ENCODE data around the gene SLC13A3.

The SLC13A3 gene

GRCh38 chr20:46626758-46627157 lies 24.5 kb downstream of the SLC13A3 start:
- Histone ChIP-seq H3K9me3 (peaks cover 13% of the 10 kb centered on the region), H3K36me3 (no peaks in the 10 kb centered on the region), H3K4me2 (no peak overlapping the region), H4K20me1 (no peaks in the 10 kb centered on the region), H3K27ac (no peak overlapping the region), H3K4me1 (no peaks in the 10 kb centered on the region), H3K4me3 (no peak overlapping the region), H3K27me3 (no peaks in the 10 kb centered on the region), H3K9ac (no peak overlapping the region)
- TF ChIP-seq Cebpa-rat (IDR thresholded peaks at IDR 0.05): no peak

GRCh38 chr20:46625875-46626373 lies 25.3 kb downstream of the SLC13A3 start:
- Histone ChIP-seq H3K36me3 (no peaks in the 10 kb centered on the region), H3K4me2 (no peak overlapping the region), H4K20me1 (no peaks in the 10 kb centered on the region), H3K9me3 (peaks cover 13% of the 10 kb centered on the region), H3K4me1 (no peaks in the 10 kb centered on the region), H3K27me3 (no peaks in the 10 kb centered on the region), H3K4me3 (no peak overlapping the region), H3K27ac (no peak overlapping the region), H3K9ac (no peak overlapping the region)
- TF ChIP-seq Cebpa-rat (IDR thresholded peaks at IDR 0.05): no peak

DNA sequence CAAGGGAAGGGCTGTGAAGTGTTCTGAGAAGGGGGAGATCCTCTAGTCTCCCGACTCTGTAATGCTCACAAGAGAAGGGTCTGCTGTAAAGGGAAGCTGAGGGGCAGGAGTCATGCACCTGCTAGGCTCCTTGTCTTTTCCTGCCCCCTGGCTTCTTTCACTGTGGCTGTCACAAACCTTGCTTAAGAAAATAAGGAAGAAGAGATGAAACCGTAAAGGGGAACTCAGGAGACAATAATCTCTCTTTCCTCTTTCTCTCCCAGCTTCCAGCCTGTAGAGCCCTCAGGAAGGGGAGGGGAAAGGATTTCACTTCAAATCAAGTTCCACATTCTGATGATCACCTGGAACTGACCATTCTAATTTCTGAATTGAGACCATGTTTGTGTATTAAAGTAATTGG lies 26.3 kb downstream of the SLC13A3 start:
- Histone ChIP-seq H4K20me1 (no peaks in the 10 kb centered on the region), H3K27me3 (no peaks in the 10 kb centered on the region), H3K36me3 (no peaks in the 10 kb centered on the region)

GRCh38 chr20:46622165-46622564 lies 29.1 kb downstream of the SLC13A3 start:
- Histone ChIP-seq H3K4me3 (no peak overlapping the region), H3K9me3 (peaks cover 13% of the 10 kb centered on the region), H3K27me3 (no peaks in the 10 kb centered on the region), H4K20me1 (no peaks in the 10 kb centered on the region), H3K9ac (no peak overlapping the region), H3K36me3 (no peaks in the 10 kb centered on the region), H3K4me2 (no peak overlapping the region), H3K4me1 (no peaks in the 10 kb centered on the region), H3K27ac (no peak overlapping the region)
- TF ChIP-seq Cebpa-rat (IDR thresholded peaks at IDR 0.05): no peak

More for the DNA sequence above, 26.3 kb downstream of the SLC13A3 start:
- Histone ChIP-seq H3K4me3 (no peak overlapping the region), H3K9ac (no peak overlapping the region), H3K4me1 (no peaks in the 10 kb centered on the region), H3K27ac (no peak overlapping the region), H3K9me3 (peaks cover 13% of the 10 kb centered on the region), H3K4me2 (no peak overlapping the region)
- no peak for TF ChIP-seq Cebpa-rat (IDR thresholded peaks at IDR 0.05)

DNA sequence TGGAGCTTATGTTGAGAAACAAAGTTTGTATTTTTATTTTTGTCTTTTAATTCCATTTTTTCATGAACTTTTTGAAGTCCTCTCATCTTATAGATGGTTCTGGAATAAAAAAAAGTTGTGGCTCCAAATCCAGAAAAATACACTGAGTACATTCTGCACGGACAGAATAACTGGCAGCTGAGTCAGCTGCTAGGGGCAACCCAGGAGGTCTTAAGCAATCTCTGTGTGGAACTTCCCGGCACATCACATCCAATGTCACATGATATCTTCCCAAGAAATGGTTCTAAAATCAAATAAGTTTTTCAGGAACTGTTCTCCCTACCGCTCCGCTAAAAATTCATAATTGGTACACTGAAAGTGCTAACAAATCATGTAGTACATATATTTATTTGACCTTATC lies 29.8 kb downstream of the SLC13A3 start:
- H3K27me3 ChIP-seq: no peaks in the 10 kb centered on the region
- H3K9ac ChIP-seq: no peak overlapping the region
- no peaks in the 10 kb centered on the region for H4K20me1 ChIP-seq
- H3K36me3 ChIP-seq: no peaks in the 10 kb centered on the region
- no peak overlapping the region for H3K27ac ChIP-seq
- no peaks in the 10 kb centered on the region for H3K4me1 ChIP-seq
- TF ChIP-seq Cebpa-rat (IDR thresholded peaks at IDR 0.05): no peak
- H3K9me3 ChIP-seq: peaks cover 13% of the 10 kb centered on the region
- H3K4me3 ChIP-seq: no peak overlapping the region
- H3K4me2 ChIP-seq: no peak overlapping the region

DNA sequence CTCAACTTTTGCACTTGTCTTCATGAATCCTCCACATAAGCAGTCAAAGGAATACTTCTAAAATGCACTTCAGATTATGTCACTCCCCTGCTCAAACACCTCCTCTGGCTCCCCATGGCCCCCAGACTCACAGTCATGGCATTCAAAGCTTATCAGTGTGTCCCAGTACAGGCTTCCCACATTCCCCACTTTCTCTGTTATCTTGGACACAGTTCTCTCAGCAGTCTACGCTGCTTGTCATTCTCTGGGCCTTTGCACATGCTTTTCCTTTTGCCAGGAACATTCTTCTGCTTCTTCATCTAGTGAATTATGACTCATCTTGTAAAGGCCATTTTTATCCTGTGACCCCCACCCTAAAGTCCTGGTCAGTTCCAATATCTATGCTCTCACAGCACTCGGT lies 31.8 kb downstream of the SLC13A3 start:
- TF ChIP-seq Cebpa-rat (IDR thresholded peaks at IDR 0.05): no peak
- Histone ChIP-seq H4K20me1 (no peaks in the 10 kb centered on the region), H3K4me1 (no peaks in the 10 kb centered on the region), H3K27me3 (no peaks in the 10 kb centered on the region), H3K4me3 (no peak overlapping the region), H3K27ac (no peak overlapping the region), H3K9ac (no peak overlapping the region), H3K9me3 (peaks cover 9% of the 10 kb centered on the region), H3K36me3 (no peaks in the 10 kb centered on the region), H3K4me2 (no peak overlapping the region)

- no peak for TF ChIP-seq Cebpa-rat (IDR thresholded peaks at IDR 0.05)
- Histone ChIP-seq H3K9ac (no peak overlapping the region), H4K20me1 (no peaks in the 10 kb centered on the region), H3K36me3 (no peaks in the 10 kb centered on the region), H3K4me1 (no peaks in the 10 kb centered on the region), H3K4me3 (no peak overlapping the region), H3K4me2 (no peak overlapping the region), H3K9me3 (no peaks in the 10 kb centered on the region), H3K27ac (no peak overlapping the region), H3K27me3 (no peaks in the 10 kb centered on the region)
These were observed 32.8 kb downstream of the SLC13A3 start for GRCh38 chr20:46618316-46619100.

- no peaks in the 10 kb centered on the region for H3K36me3 ChIP-seq
- H3K4me2 ChIP-seq: no peak overlapping the region
- H3K4me3 ChIP-seq: no peak overlapping the region
- no peaks in the 10 kb centered on the region for H3K4me1 ChIP-seq
- H3K9ac ChIP-seq: no peak overlapping the region
- no peaks in the 10 kb centered on the region for H4K20me1 ChIP-seq
- TF ChIP-seq Cebpa-rat (IDR thresholded peaks at IDR 0.05): no peak
- no peaks in the 10 kb centered on the region for H3K27me3 ChIP-seq
- H3K27ac ChIP-seq: no peak overlapping the region
- H3K9me3 ChIP-seq: peaks cover 4% of the 10 kb centered on the region; the same call in 1 of the 2 replicates
These were observed 36.8 kb downstream of the SLC13A3 start for GRCh38 chr20:46614503-46614902.

GRCh38 chr20:46610145-46610544 lies 41.1 kb downstream of the SLC13A3 start:
- Histone ChIP-seq H3K9ac (no peak overlapping the region), H3K4me3 (no peak overlapping the region), H3K27ac (no peak overlapping the region), H3K27me3 (no peaks in the 10 kb centered on the region), H3K9me3 (peaks cover 4% of the 10 kb centered on the region; the same call in 1 of the 2 replicates), H3K4me1 (peaks cover 4% of the 10 kb centered on the region), H3K4me2 (no peak overlapping the region), H4K20me1 (no peaks in the 10 kb centered on the region), H3K36me3 (no peaks in the 10 kb centered on the region)
- TF ChIP-seq Cebpa-rat (IDR thresholded peaks at IDR 0.05): no peak

DNA sequence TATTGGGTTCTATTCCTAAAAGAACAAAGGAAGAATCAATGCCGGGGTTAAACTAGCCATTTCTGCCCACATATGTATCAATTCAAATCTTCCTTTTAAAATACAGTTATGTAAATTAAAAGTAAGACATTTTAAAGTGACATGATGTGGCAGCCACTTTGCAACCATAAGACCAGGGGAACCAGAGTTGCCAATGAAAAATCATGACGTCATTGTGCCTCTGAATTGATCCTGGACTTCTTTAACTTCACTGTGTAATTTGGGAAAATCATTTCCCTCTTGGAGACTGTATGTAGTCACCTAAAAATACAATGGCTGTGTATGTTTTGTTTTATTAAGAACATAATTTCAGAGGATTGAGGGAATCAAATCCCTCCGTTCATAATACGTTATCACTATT lies 42.2 kb downstream of the SLC13A3 start:
- Histone ChIP-seq H3K4me1 (peaks cover 14% of the 10 kb centered on the region), H4K20me1 (no peaks in the 10 kb centered on the region), H3K27ac (no peak overlapping the region), H3K9ac (no peak overlapping the region), H3K36me3 (no peaks in the 10 kb centered on the region), H3K4me2 (no peak overlapping the region), H3K27me3 (no peaks in the 10 kb centered on the region), H3K4me3 (no peak overlapping the region), H3K9me3 (peaks cover 4% of the 10 kb centered on the region; the same call in 1 of the 2 replicates)
- TF ChIP-seq Cebpa-rat (IDR thresholded peaks at IDR 0.05): no peak
